ENCODE data around the gene LYG2.
"Not testable (repeated sequence)": the region's sequence is repeated elsewhere in the genome, so short reads cannot be mapped to it uniquely, and the experiment has no call there.

LYG2 gene

DNA sequence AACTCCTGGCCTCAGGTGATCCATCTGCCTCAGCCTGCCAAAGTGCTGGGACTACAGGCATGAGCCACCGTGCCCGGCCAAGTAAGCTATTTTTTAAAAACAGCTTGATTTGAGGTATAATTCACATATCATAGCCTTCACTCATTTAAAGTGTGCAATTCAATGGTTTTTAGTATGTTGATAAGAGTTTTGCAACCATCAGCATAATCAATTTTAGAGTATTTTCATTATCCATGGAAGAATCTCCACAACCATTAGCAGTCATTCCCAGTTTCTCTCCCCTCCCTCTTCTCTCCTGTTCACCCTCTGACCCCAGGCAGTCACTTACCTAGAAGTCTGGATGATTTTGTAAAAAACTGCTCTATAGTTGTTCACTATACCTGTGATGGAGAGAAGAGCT lies 4.7 kb upstream of the LYG2 start:
- Histone ChIP-seq H3K9me3 (ENCODE audit: control insufficient read depth in 1 of 2, low read length in 2 of 2) (no peaks in the 10 kb centered on the region), H3K9ac (ENCODE audit: low read depth in 1 of 2, low read length in 2 of 2) (no peak overlapping the region), H3K4me3 (ENCODE audit: low read depth in 1 of 2, low read length in 2 of 2) (no peak overlapping the region), H3K27ac (ENCODE audit: low read depth, low read length) (no peak overlapping the region), H3K27me3 (ENCODE audit: control insufficient read depth in 1 of 2, insufficient read depth in 2 of 2, low read length in 2 of 2) (no peaks in the 10 kb centered on the region), H3K4me1 (ENCODE audit: control insufficient read depth in 1 of 2, insufficient read depth in 2 of 2, low read length in 2 of 2) (no peaks in the 10 kb centered on the region), H3K36me3 (ENCODE audit: control insufficient read depth in 1 of 2, insufficient read depth in 2 of 2, low read length in 2 of 2) (no peaks in the 10 kb centered on the region)

DNA sequence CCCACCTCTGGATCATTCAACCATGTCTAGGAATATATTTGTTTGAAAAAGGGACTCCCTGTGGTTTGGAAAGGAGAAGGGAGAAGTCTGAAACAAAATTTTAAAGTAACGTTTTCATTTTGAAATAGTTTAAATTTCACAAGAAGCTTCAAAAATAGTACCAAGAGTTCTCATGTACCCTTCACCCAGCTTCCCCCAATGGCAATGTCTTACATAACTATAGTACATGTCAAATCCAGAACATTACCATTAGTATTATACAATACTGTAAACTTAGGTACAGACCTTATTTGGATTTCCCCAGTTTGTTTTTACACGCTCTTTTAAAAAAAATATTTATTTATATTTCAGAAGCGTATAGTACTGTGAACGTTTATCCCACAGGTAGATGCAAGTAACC lies 4.0 kb upstream of the LYG2 start:
- Histone ChIP-seq H3K9me3 (ENCODE audit: control insufficient read depth in 1 of 2, low read length in 2 of 2) (no peaks in the 10 kb centered on the region), H3K4me3 (ENCODE audit: low read depth in 1 of 2, low read length in 2 of 2) (no peak overlapping the region), H3K9ac (ENCODE audit: low read depth in 1 of 2, low read length in 2 of 2) (no peak overlapping the region), H3K27me3 (ENCODE audit: control insufficient read depth in 1 of 2, insufficient read depth in 2 of 2, low read length in 2 of 2) (no peaks in the 10 kb centered on the region), H3K4me1 (ENCODE audit: control insufficient read depth in 1 of 2, insufficient read depth in 2 of 2, low read length in 2 of 2) (no peaks in the 10 kb centered on the region), H3K27ac (ENCODE audit: low read depth, low read length) (no peak overlapping the region), H3K36me3 (ENCODE audit: control insufficient read depth in 1 of 2, insufficient read depth in 2 of 2, low read length in 2 of 2) (no peaks in the 10 kb centered on the region)

DNA sequence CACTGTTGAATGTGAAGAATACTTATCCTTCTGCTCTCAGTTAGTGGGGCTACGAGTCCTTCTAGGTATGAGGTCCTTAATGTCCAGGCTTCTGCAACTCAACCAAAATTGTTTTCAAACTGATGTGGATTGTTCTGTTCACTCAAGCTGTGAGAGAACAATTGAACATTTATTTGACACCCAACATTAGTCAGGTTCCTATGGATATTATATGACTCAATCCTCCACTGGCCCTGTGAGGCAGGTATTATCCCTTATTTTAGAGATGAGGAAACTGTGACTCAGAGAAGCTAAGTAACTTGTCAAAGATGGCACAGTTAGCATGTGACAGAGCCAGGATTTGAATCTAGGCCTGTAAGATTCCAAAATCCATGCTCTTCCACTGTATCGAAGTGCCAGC lies 1.2 kb upstream of the LYG2 start:
- H3K4me3 ChIP-seq (ENCODE audit: low read depth in 1 of 2, low read length in 2 of 2): no peak overlapping the region
- H3K9me3 ChIP-seq (ENCODE audit: control insufficient read depth in 1 of 2, low read length in 2 of 2): no peaks in the 10 kb centered on the region
- no peak overlapping the region for H3K9ac ChIP-seq (ENCODE audit: low read depth in 1 of 2, low read length in 2 of 2)
- H3K27me3 ChIP-seq (ENCODE audit: control insufficient read depth in 1 of 2, insufficient read depth in 2 of 2, low read length in 2 of 2): no peaks in the 10 kb centered on the region
- no peak overlapping the region for H3K27ac ChIP-seq (ENCODE audit: low read depth, low read length)
- no peaks in the 10 kb centered on the region for H3K4me1 ChIP-seq (ENCODE audit: control insufficient read depth in 1 of 2, insufficient read depth in 2 of 2, low read length in 2 of 2)
- no peaks in the 10 kb centered on the region for H3K36me3 ChIP-seq (ENCODE audit: control insufficient read depth in 1 of 2, insufficient read depth in 2 of 2, low read length in 2 of 2)

DNA sequence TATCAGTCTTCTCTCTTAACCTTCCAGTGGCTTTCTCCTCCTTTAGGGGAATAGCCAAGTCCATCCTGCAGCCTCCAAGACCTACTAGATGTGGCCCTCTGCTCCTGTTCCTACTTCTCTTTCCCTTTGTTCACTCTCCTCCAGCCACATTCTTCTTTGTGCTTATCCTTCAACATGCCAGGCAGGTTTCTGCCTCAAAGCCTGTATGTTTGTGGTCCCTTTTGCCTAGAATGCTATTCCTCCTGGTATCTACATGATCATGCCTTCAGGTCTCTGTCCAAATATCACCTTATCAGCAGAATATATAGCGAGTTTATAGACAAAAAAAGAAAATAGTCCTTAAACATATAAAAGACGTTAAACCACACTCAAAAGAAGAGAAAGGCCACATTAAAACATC lies 5.5 kb downstream of the LYG2 start:
- Histone ChIP-seq H3K27ac (ENCODE audit: low read depth, low read length) (no peak overlapping the region), H3K9ac (ENCODE audit: low read depth in 1 of 2, low read length in 2 of 2) (no peak overlapping the region), H3K9me3 (ENCODE audit: control insufficient read depth in 1 of 2, low read length in 2 of 2) (no peaks in the 10 kb centered on the region), H3K4me3 (ENCODE audit: low read depth in 1 of 2, low read length in 2 of 2) (no peak overlapping the region), H3K4me1 (ENCODE audit: control insufficient read depth in 1 of 2, insufficient read depth in 2 of 2, low read length in 2 of 2) (no peaks in the 10 kb centered on the region), H3K27me3 (ENCODE audit: control insufficient read depth in 1 of 2, insufficient read depth in 2 of 2, low read length in 2 of 2) (no peaks in the 10 kb centered on the region), H3K36me3 (ENCODE audit: control insufficient read depth in 1 of 2, insufficient read depth in 2 of 2, low read length in 2 of 2) (no peaks in the 10 kb centered on the region)

DNA sequence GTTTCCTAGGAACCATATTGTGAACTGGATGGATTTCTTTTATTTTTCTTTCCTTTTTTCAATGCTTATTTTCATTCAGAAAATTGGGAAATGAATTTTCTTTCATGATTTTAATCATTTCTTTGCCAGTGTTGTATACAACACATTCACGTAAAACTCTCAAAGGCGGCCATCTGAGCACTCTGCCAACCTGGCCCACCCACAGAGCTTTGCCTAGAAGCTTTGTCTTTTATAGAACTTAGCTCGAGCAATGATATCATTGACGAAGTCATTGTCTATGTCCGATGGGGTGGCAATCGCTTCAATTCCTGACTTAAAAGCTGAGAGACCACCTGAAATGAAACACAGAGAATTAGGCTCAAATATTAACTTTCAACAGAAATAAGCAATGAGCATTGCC lies 13.3 kb downstream of the LYG2 start:
- Histone ChIP-seq H3K9me3 (ENCODE audit: control insufficient read depth in 1 of 2, low read length in 2 of 2) (no peaks in the 10 kb centered on the region), H3K4me3 (ENCODE audit: low read depth in 1 of 2, low read length in 2 of 2) (no peak overlapping the region), H3K27ac (ENCODE audit: low read depth, low read length) (no peak overlapping the region), H3K27me3 (ENCODE audit: control insufficient read depth in 1 of 2, insufficient read depth in 2 of 2, low read length in 2 of 2) (no peaks in the 10 kb centered on the region), H3K4me1 (ENCODE audit: control insufficient read depth in 1 of 2, insufficient read depth in 2 of 2, low read length in 2 of 2) (no peaks in the 10 kb centered on the region), H3K36me3 (ENCODE audit: control insufficient read depth in 1 of 2, insufficient read depth in 2 of 2, low read length in 2 of 2) (no peaks in the 10 kb centered on the region), H3K9ac (ENCODE audit: low read depth in 1 of 2, low read length in 2 of 2) (no peak overlapping the region)

DNA sequence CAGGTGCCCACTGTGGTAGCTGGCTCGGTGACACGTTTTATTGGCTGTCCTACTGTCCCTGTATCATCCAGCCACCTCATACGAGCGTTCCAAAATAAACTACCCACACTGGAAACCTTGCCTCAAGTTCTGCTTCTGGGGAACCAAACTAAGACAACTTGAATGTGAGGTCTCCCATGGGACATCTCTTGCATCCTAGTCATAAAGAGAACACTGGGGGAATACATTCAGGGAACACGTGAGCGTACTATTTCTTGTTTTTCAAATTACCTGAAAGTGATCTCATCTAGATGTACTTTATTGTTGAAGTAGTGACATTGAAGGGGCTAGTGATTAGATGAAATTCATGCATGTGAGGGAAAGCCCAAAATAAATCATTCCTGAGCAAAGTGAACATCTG lies 15.0 kb downstream of the LYG2 start:
- no peaks in the 10 kb centered on the region for H3K9me3 ChIP-seq (ENCODE audit: control insufficient read depth in 1 of 2, low read length in 2 of 2)
- H3K27me3 ChIP-seq (ENCODE audit: control insufficient read depth in 1 of 2, insufficient read depth in 2 of 2, low read length in 2 of 2): no peaks in the 10 kb centered on the region
- H3K9ac ChIP-seq (ENCODE audit: low read depth in 1 of 2, low read length in 2 of 2): no peak overlapping the region
- H3K4me3 ChIP-seq (ENCODE audit: low read depth in 1 of 2, low read length in 2 of 2): no peak overlapping the region
- no peaks in the 10 kb centered on the region for H3K36me3 ChIP-seq (ENCODE audit: control insufficient read depth in 1 of 2, insufficient read depth in 2 of 2, low read length in 2 of 2)
- no peaks in the 10 kb centered on the region for H3K4me1 ChIP-seq (ENCODE audit: control insufficient read depth in 1 of 2, insufficient read depth in 2 of 2, low read length in 2 of 2)
- H3K27ac ChIP-seq (ENCODE audit: low read depth, low read length): no peak overlapping the region

DNA sequence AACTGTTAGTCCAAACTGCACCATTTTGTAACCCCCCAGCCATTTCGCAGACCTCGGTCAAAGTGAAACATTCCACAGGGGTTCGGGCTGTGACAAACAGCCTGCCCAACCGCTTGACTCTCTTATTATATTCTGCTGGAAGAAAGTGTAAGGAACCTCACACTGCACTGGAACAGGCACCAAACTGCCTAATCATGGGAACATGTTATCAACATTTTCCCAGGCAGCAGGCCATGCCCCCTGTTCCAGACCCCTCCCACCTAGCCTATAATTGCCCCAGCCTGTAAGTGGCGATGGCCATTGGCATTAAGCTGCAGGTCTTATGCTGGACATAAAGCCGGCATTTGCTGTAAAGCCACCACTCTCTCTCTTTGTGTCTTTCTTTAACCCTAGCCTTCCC lies 16.9 kb downstream of the LYG2 start:
- Histone ChIP-seq H3K36me3 (ENCODE audit: control insufficient read depth in 1 of 2, insufficient read depth in 2 of 2, low read length in 2 of 2) (no peaks in the 10 kb centered on the region), H3K9me3 (ENCODE audit: control insufficient read depth in 1 of 2, low read length in 2 of 2) (no peaks in the 10 kb centered on the region), H3K27me3 (ENCODE audit: control insufficient read depth in 1 of 2, insufficient read depth in 2 of 2, low read length in 2 of 2) (no peaks in the 10 kb centered on the region), H3K4me3 (ENCODE audit: low read depth in 1 of 2, low read length in 2 of 2) (no peak overlapping the region), H3K27ac (ENCODE audit: low read depth, low read length) (no peak overlapping the region), H3K9ac (ENCODE audit: low read depth in 1 of 2, low read length in 2 of 2) (no peak overlapping the region), H3K4me1 (ENCODE audit: control insufficient read depth in 1 of 2, insufficient read depth in 2 of 2, low read length in 2 of 2) (no peaks in the 10 kb centered on the region)

DNA sequence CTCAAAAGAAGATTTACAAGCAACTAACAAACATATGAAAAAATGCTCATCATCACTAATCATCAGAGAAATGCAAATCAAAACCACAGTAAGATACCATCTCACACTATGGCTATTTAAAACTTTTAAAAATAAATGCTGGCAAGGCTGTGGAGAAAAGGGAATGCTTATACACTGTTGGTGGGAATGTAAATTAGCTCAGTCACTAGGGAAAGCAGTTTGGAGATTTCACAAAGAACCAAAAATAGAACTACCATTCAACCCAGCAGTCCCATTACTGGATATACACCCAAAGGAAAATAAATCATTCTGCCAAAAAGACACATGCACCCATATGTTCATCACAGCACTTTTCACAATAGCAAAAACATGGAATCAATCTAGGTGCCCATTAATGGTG lies 22.3 kb downstream of the LYG2 start:
- H3K27me3 ChIP-seq (ENCODE audit: control insufficient read depth in 1 of 2, insufficient read depth in 2 of 2, low read length in 2 of 2); H3K4me3 ChIP-seq (ENCODE audit: low read depth in 1 of 2, low read length in 2 of 2); H3K36me3 ChIP-seq (ENCODE audit: control insufficient read depth in 1 of 2, insufficient read depth in 2 of 2, low read length in 2 of 2); H3K9ac ChIP-seq (ENCODE audit: low read depth in 1 of 2, low read length in 2 of 2); H3K4me1 ChIP-seq (ENCODE audit: control insufficient read depth in 1 of 2, insufficient read depth in 2 of 2, low read length in 2 of 2); H3K9me3 ChIP-seq (ENCODE audit: control insufficient read depth in 1 of 2, low read length in 2 of 2); H3K27ac ChIP-seq (ENCODE audit: low read depth, low read length): not testable (repeated sequence)

DNA sequence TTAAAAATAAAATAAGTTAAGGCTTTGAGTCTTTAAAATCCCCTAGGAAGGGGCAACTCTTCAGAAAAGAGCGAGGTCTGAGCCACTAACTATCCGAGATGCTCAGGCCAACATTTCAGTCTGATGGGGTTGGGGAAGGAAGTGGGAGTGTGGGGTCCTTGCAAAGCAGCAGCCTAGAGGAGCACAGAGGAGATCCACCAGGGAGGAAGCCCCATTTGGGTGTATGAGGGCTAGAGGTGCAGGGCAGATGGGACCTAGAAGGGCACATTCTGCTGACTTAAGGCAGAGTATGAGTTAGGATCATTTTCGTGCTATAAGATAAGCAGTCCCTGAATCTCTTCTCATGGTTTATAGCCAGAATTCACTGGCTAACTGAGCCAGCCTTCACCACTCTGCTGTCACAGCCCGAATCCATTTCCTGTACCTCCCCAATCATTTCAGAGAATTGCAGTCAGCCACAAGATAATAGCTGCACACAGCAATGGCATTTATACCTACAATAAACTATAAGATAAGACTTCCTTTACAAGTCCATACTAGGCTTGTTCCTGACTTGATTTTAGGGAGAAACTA lies 37.5 kb downstream of the LYG2 start:
- Histone ChIP-seq H3K27me3 (ENCODE audit: control insufficient read depth in 1 of 2, insufficient read depth in 2 of 2, low read length in 2 of 2) (no peaks in the 10 kb centered on the region), H3K36me3 (ENCODE audit: control insufficient read depth in 1 of 2, insufficient read depth in 2 of 2, low read length in 2 of 2) (peaks cover 0 to 6% of the 10 kb centered on the region in 2 donors), H3K9ac (ENCODE audit: low read depth in 1 of 2, low read length in 2 of 2) (no peak overlapping the region), H3K4me1 (ENCODE audit: control insufficient read depth in 1 of 2, insufficient read depth in 2 of 2, low read length in 2 of 2) (peaks cover 3 to 4% of the 10 kb centered on the region in 2 donors), H3K27ac (ENCODE audit: low read depth, low read length) (no peak overlapping the region), H3K4me3 (ENCODE audit: low read depth in 1 of 2, low read length in 2 of 2) (no peak overlapping the region), H3K9me3 (ENCODE audit: control insufficient read depth in 1 of 2, low read length in 2 of 2) (no peaks in the 10 kb centered on the region)

DNA sequence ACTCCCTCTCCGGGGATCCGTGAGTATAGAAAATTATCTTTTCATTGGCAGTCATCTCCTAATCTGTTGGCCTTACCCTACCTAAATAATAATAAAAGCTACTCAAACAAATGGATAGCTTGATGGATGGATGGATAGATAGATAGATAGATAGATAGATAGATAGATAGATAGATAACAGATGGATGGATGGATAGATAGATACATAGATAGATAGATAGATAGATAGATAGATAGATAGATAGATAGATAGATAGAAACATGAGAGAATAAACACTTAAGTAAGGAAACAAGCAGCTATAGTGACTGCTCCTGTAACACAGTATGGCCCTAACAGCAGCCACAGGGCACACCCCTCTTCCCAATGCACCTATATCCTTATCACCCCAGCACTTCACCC lies 39.4 kb downstream of the LYG2 start:
- Histone ChIP-seq H3K9me3 (ENCODE audit: control insufficient read depth in 1 of 2, low read length in 2 of 2) (no peaks in the 10 kb centered on the region), H3K4me1 (ENCODE audit: control insufficient read depth in 1 of 2, insufficient read depth in 2 of 2, low read length in 2 of 2) (peaks cover 3 to 4% of the 10 kb centered on the region in 2 donors), H3K27me3 (ENCODE audit: control insufficient read depth in 1 of 2, insufficient read depth in 2 of 2, low read length in 2 of 2) (no peaks in the 10 kb centered on the region), H3K4me3 (ENCODE audit: low read depth in 1 of 2, low read length in 2 of 2) (no peak overlapping the region), H3K36me3 (ENCODE audit: control insufficient read depth in 1 of 2, insufficient read depth in 2 of 2, low read length in 2 of 2) (peaks cover 0 to 6% of the 10 kb centered on the region in 2 donors), H3K9ac (ENCODE audit: low read depth in 1 of 2, low read length in 2 of 2) (no peak overlapping the region), H3K27ac (ENCODE audit: low read depth, low read length) (no peak overlapping the region)

DNA sequence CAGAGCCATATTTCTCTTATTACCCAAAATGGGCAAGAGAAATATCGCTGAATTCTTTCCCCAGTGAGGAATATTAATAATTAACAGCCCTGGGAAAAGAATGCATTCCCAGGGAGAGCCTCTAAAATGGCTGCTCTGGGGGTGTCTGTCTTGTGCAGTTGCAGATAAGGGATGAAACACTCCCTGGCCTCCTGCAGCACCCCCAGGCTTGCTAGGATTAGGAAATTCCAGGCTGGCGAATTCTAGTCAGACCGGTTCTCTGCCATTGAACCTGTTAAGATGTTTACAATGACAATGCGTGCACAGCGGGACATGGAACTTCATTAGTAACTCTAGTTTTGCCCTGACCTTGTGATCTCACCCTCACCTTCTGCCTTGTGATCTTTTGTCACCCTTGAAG lies 50.0 kb downstream of the LYG2 start:
- Histone ChIP-seq H3K9ac (ENCODE audit: low read depth in 1 of 2, low read length in 2 of 2) (no peak overlapping the region), H3K27me3 (ENCODE audit: control insufficient read depth in 1 of 2, insufficient read depth in 2 of 2, low read length in 2 of 2) (no peaks in the 10 kb centered on the region), H3K9me3 (ENCODE audit: control insufficient read depth in 1 of 2, low read length in 2 of 2) (peaks cover 3 to 6% of the 10 kb centered on the region in 2 donors), H3K27ac (ENCODE audit: low read depth, low read length) (no peak overlapping the region), H3K4me3 (ENCODE audit: low read depth in 1 of 2, low read length in 2 of 2) (no peak overlapping the region), H3K36me3 (ENCODE audit: control insufficient read depth in 1 of 2, insufficient read depth in 2 of 2, low read length in 2 of 2) (no peaks in the 10 kb centered on the region), H3K4me1 (ENCODE audit: control insufficient read depth in 1 of 2, insufficient read depth in 2 of 2, low read length in 2 of 2) (no peaks in the 10 kb centered on the region)
